Body of pancreas (tissue), 4 donors: ENCODE measurements around the gene FOXR1.

ENCODE experiments used
- CTCF ChIP-seq, 7 experiments: fragments of 450-650 bp in 4 of 7; fragments of 200-600 bp in 3 of 7; sonication (generic) in 3 of 7; IDR thresholded peaks; one replicate each; pipeline ENCODE4 v1.5.1; 2016 to 2019; ENCODE audit warnings: antibody characterized with exemption in 7 of 7
- POLR2A ChIP-seq, 3 donors: fragments of 450-650 bp; IDR thresholded peaks; one replicate each; pipeline ENCODE4 v1.6.1; 2016; ENCODE audit warnings: antibody characterized with exemption in 3 of 3, mild to moderate bottlenecking in 2 of 3

GRCh38 chr11:118971646-118972045 lies at the start of gene FOXR1:
- TF ChIP-seq CTCF (IDR thresholded peaks at IDR 0.05), result no peak
- TF ChIP-seq POLR2A (IDR thresholded peaks at IDR 0.05), result no peak
